Fibroblast of lung (primary cell): ENCODE measurements around the gene GPC3.

ENCODE experiments used
- CTCF ChIP-seq, 2 donors: IDR thresholded peaks in 1 of 2; conservative IDR thresholded peaks in 1 of 2; 1 replicate in 1 of 2; 2 replicates in 1 of 2; pipeline ENCODE4 v1.5.1; 2011 to 2012; ENCODE audit warnings: low read length in 2 of 2, control low read depth in 1 of 2, inconsistent platforms in 1 of 2, low read depth in 1 of 2, mild to moderate bottlenecking in 1 of 2
- EZH2 ChIP-seq: IDR thresholded peaks from 2 replicates; pipeline ENCODE4 v1.5.1; 2012; ENCODE audit warnings: low read length, control low read depth, mild to moderate bottlenecking; ENCODE audit errors: missing control alignments

- TF ChIP-seq CTCF (conservative IDR thresholded peaks at IDR 0.05 in 1 of 2, IDR thresholded peaks at IDR 0.05 in 1 of 2; ENCODE audit: low read depth in 1 of 2, low read length in 2 of 2) = no peak
- no peak for TF ChIP-seq EZH2
These were observed 303.5 kb downstream of the GPC3 start for GRCh38 chrX:133681897-133682296.
